HUES64 (cell line): ENCODE data around the gene TRHDE.

Experiments
- H3K27ac ChIP-seq: 2 replicates; pipeline ENCODE4 v1.7.0; 2013; ENCODE audit warnings: low read depth, low read length, inconsistent platforms
- H3K27me3 ChIP-seq: 2 replicates; pipeline ENCODE4 v1.6.1; 2013; ENCODE audit warnings: mild to moderate bottlenecking, low read length; ENCODE audit not compliant: insufficient read depth
- H3K36me3 ChIP-seq: 2 replicates; pipeline ENCODE4 v1.6.1; 2013; ENCODE audit warnings: mild to moderate bottlenecking, low read length; ENCODE audit not compliant: insufficient read depth
- H3K4me1 ChIP-seq: 2 replicates; pipeline ENCODE4 v1.6.1; 2013; ENCODE audit warnings: mild to moderate bottlenecking, low read length, moderate library complexity; ENCODE audit not compliant: insufficient read depth
- H3K4me3 ChIP-seq: 2 replicates; pipeline ENCODE4 v1.5.1; 2013; ENCODE audit warnings: mild to moderate bottlenecking, low read length, moderate library complexity
- H3K9ac ChIP-seq: 2 replicates; pipeline ENCODE4 v1.6.1; 2013; ENCODE audit warnings: mild to moderate bottlenecking, low read depth, low read length
- H3K9me3 ChIP-seq: 2 replicates; pipeline ENCODE4 v1.6.1; 2013; ENCODE audit warnings: low read depth, low read length; ENCODE audit not compliant: insufficient read depth
- WGBS: fragments of 150-250, 120-280 bp; methylation state at CpG from one replicate; pipeline ENCODE4 v1.1.7; 2013; ENCODE audit warnings: missing lambda C conversion rate; 5-methylcytosine and 5-hydroxymethylcytosine counted together

TRHDE gene

DNA sequence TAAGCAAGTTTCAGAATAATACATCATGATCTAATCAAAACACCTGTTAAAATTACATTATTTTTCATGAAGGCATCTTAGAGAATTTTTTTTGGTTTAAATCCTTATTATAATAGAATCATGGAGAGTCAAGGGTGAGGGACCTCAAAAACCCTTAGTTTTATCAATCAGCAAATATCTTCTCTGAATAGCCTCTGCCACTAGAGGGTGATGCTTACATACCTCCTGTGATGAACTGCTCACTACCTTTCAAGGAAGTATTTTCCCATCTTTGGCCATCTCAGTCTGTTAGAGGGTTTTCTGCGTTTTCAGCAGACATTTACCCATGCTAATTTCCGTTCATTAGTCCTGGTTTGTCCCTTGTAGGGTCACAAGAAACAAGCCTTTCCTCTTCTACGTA is 200.2 kb downstream of the TRHDE start:
- WGBS: 95% methylated on average over 3 of the region's 3 CpGs
- Histone ChIP-seq H3K4me1 (peaks cover 10% of the 10 kb centered on the region), H3K27ac (no peak overlapping the region; the same call in 1 of the 2 replicates), H3K9ac (no peak overlapping the region), H3K36me3 (no peaks in the 10 kb centered on the region), H3K27me3 (no peaks in the 10 kb centered on the region), H3K9me3 (no peaks in the 10 kb centered on the region), H3K4me3 (no peak overlapping the region)

DNA sequence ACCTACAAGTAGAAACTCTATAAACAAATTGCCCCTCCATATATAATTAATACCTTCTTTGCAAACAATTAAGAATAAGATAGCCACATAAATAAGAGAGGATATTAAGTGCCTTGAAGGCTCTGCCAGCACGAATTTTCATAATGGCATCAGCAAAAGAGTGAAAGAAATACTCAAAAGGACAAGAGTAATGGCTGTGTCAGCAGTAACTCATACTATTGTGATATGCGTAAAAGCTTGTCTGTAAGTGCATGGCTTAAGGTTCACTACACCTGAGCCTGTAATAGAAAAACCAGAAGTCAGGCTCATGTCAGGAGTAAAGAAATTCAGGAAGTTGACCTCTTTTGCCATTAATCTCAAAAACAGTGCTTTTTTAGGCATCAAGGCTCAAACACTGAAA is 204.1 kb downstream of the TRHDE start:
- H3K4me1 ChIP-seq: peaks cover 10% of the 10 kb centered on the region
- H3K4me3 ChIP-seq: no peak overlapping the region
- H3K27ac ChIP-seq: no peak overlapping the region
- 96% methylated on average over 2 of the region's 2 CpGs for whole genome bisulfite sequencing
- no peaks in the 10 kb centered on the region for H3K9me3 ChIP-seq
- H3K36me3 ChIP-seq: no peaks in the 10 kb centered on the region
- no peak overlapping the region for H3K9ac ChIP-seq
- no peaks in the 10 kb centered on the region for H3K27me3 ChIP-seq

DNA sequence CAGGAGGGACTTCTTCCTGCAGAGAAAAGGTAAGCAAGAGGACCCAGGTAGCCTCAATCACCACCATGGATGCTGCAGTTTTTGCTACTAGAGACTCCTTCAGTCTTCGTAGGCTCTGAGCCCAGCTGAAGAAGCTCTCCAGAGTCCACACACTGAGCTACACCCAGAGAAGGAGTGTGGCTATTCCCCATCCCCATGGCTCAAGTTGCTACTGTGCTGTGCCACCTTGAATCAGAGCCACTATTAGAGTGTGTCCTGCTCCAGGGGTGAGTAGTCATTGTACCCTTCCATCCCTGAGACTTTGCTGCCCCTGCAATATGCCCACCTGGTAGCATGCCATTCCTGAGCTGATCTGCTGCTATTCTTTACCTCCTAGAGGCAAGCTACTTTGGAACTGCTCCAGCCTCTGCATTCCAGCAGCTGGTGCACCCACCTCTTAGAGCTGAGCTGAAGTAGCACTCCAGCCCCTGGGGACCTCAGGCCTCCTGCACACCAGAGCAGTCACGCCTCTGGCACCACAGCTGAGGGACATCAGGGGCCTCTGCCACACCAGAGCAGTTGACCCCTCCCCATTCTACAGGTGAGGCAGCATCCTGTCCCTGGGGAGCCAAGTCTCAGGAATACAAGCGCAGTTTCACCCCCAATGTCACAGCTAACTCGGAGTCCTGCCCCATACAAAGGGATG is 213.0 kb downstream of the TRHDE start:
- 91% methylated on average over 4 of the region's 4 CpGs for WGBS
- Histone ChIP-seq H3K4me3 (no peak overlapping the region), H3K4me1 (no peaks in the 10 kb centered on the region), H3K9me3 (0 out of 2 replicates have a peak, but pooled peaks cover 3% of the 10 kb centered on the region), H3K36me3 (no peaks in the 10 kb centered on the region), H3K9ac (no peak overlapping the region), H3K27ac (no peak overlapping the region), H3K27me3 (no peaks in the 10 kb centered on the region)

DNA sequence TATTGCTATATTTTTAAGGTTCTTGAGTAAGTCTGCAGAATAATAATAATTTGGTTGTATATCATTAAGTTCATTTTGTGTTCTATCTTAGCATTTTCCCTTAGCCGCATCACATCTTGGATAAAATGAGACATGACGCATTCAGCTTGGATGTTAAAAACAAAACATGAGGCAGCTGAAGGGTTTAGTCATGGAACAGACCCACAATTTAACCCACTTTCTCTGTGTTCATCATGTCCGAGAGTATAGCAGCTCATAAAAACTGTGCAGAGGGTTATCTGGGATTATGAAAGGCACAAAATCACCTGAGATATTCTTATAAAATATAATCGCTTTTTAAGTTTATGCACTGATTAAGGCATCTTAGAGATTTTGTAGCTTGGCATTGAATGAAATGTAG is 219.3 kb downstream of the TRHDE start:
- Histone ChIP-seq H3K4me3 (no peak overlapping the region), H3K27ac (no peak overlapping the region), H3K9ac (no peak overlapping the region), H3K27me3 (no peaks in the 10 kb centered on the region), H3K9me3 (0 out of 2 replicates have a peak, but pooled peaks cover 2% of the 10 kb centered on the region), H3K36me3 (no peaks in the 10 kb centered on the region), H3K4me1 (no peaks in the 10 kb centered on the region)
- 99% methylated on average over 4 of the region's 4 CpGs for WGBS

DNA sequence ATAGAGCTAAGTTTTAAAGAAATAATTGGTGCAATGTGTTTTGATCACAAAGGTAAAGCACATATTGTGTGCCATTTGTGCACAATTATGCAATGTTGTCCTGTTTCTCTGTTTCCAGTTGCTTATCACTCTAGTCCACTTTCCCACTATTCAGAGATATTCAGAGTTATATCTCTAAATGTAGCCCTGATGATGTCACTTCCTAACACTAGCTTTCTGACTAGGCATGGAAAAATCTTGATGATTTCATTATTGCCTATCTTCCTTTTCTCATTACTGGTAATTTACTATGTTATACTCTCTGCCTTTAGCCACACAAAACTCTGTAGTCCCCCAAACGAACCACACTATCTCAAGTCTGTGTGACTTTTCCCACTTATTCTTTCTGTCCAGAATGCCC is 221.2 kb downstream of the TRHDE start:
- no peak overlapping the region for H3K4me3 ChIP-seq
- 84% methylated on average over 1 of the region's 1 CpG for WGBS
- H3K9ac ChIP-seq: no peak overlapping the region
- no peaks in the 10 kb centered on the region for H3K27me3 ChIP-seq
- H3K4me1 ChIP-seq: no peaks in the 10 kb centered on the region
- no peak overlapping the region for H3K27ac ChIP-seq
- no peaks in the 10 kb centered on the region for H3K9me3 ChIP-seq
- no peaks in the 10 kb centered on the region for H3K36me3 ChIP-seq

DNA sequence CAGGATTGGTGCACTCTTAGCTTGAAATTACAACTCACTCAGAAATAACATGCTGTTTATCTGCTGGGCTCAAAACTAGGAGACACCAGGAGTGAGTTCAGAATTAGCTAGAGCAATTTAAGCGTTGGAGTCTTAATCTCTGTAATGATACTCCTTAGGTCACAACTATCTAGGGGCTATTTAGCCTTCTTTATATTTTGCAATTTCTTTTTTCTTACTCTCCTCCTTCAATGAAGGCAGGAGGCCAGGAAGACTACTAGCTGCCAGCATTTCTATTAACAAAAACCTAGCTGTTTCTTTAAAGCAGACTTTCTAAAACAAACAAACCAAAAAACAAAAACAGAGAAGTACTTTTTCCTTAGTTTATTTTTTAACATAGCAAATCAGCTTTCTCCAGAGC is 226.2 kb downstream of the TRHDE start:
- Histone ChIP-seq H3K4me3 (no peak overlapping the region), H3K9ac (no peak overlapping the region), H3K36me3 (no peaks in the 10 kb centered on the region), H3K9me3 (no peaks in the 10 kb centered on the region), H3K27me3 (no peaks in the 10 kb centered on the region), H3K4me1 (no peaks in the 10 kb centered on the region), H3K27ac (no peak overlapping the region)
- WGBS: 93% methylated on average over 1 of the region's 1 CpG

DNA sequence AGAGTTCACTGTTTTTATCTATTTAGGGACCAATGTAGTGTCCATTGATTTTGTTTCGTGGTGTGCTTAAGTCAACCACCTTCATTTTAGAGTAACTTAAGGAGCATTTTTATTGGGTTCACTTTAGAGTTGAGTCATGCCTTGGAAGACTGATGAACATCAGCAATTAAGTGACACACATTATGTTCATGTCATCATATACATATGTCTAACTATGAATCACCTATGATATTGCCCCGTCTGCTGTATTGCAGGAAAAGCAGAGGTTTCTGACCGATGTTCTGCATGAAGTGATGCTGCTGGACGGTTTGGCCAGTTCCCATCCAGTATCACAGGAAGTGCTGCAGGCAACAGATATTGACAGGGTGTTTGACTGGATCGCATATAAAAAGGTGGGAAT is 227.1 kb downstream of the TRHDE start:
- H3K9me3 ChIP-seq: no peaks in the 10 kb centered on the region
- H3K9ac ChIP-seq: no peak overlapping the region
- H3K27me3 ChIP-seq: no peaks in the 10 kb centered on the region
- H3K36me3 ChIP-seq: no peaks in the 10 kb centered on the region
- no peak overlapping the region for H3K27ac ChIP-seq
- 94% methylated on average over 5 of the region's 5 CpGs for WGBS
- no peaks in the 10 kb centered on the region for H3K4me1 ChIP-seq
- no peak overlapping the region for H3K4me3 ChIP-seq

DNA sequence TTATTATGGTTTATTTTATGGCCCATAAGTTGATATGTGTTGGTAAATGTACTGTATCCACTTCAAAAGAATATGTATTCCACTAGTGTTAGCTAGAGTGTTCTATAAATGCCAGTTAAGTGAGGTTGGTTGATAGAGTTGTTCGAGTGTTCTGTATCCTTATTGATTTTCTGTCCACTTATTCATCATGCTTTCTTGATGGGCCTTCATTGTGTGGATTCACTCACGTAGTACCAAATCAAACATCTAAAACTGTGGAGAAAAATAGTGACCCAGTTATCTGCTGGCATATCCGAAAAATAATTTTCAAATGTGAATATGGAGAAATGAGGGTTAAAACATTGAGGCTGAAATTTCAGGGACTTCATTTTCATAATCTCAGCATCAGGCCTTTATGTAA is 230.4 kb downstream of the TRHDE start:
- Histone ChIP-seq H3K9ac (no peak overlapping the region), H3K27ac (no peak overlapping the region), H3K4me1 (no peaks in the 10 kb centered on the region), H3K9me3 (no peaks in the 10 kb centered on the region), H3K4me3 (no peak overlapping the region), H3K36me3 (no peaks in the 10 kb centered on the region), H3K27me3 (no peaks in the 10 kb centered on the region)
- 75% methylated on average over 3 of the region's 3 CpGs for WGBS

DNA sequence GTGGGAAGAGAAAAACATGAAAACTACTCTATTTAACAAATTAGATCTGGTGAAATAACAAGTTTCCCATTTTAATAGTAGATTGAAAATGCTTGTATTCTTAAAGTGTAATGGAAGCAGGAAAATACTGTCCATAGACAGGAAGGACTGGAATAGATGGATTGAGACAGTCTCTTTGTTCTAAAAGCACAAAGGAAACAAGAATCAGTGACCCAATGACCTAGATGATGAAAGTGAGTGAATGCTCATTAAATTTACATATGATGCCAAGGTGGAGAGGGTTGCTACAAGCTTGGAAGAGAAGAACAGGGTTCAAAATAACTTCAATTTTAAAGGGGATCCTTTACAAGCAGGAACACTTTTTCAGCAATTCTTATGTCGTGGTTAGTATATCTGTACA is 233.1 kb downstream of the TRHDE start:
- Histone ChIP-seq H3K36me3 (no peaks in the 10 kb centered on the region), H3K9me3 (no peaks in the 10 kb centered on the region), H3K4me3 (no peak overlapping the region), H3K4me1 (no peaks in the 10 kb centered on the region; the same call in 1 of the 2 replicates), H3K9ac (no peak overlapping the region), H3K27me3 (no peaks in the 10 kb centered on the region), H3K27ac (no peak overlapping the region)
- no CpG with 5 or more reads among the region's 1 CpG for WGBS

DNA sequence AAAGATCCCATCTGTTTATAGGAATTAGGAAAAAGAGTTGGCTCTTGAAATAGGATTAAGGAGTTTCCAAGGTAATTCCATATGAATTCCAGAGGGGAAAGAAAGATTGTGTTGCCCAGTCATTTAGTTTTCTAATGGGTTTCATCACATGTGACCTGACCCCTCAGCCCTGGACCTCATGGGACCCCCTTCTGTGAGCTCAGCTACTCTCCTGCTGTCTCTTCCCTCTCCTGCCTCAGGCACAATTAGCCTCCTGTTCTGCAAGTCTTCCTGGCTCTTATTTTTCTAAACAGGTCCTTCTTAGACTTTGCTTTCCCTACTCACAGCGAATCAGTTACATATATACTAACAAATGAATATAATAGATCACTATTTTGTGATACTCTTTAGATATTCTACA is 237.7 kb downstream of the TRHDE start:
- no peaks in the 10 kb centered on the region for H3K27me3 ChIP-seq
- H3K9me3 ChIP-seq: no peaks in the 10 kb centered on the region
- no CpG with 5 or more reads among the region's 1 CpG for WGBS

DNA sequence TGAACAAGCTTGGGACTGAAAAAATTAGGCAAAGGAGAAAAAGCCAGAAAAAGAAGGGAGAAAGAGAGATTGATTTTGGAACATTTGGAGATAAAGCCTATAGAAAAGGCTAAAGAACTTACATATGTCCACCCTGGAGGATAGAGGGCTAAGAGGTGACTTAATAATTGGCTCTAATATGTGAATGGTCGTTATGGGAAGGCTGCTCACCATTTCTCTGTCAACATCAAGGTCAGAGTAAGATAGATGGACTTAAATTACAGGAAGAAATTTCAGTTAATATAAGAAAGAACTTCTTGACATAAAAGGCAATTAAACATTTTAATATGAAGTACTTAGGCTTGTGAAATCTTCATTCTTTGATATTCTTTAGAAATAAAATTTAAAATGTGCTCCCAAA is 238.6 kb downstream of the TRHDE start:
- Histone ChIP-seq H3K27ac (no peak overlapping the region), H3K4me3 (no peak overlapping the region), H3K9me3 (no peaks in the 10 kb centered on the region), H3K4me1 (peaks cover 5% of the 10 kb centered on the region; the same call in 1 of the 2 replicates), H3K9ac (no peak overlapping the region), H3K36me3 (no peaks in the 10 kb centered on the region), H3K27me3 (no peaks in the 10 kb centered on the region)
- WGBS: 93% methylated on average over 1 of the region's 1 CpG

More for the DNA sequence above, 237.7 kb downstream of the TRHDE start:
- H3K27ac ChIP-seq: no peak overlapping the region
- H3K9ac ChIP-seq: no peak overlapping the region
- peaks cover 5% of the 10 kb centered on the region; the same call in 1 of the 2 replicates for H3K4me1 ChIP-seq
- no peak overlapping the region for H3K4me3 ChIP-seq
- no peaks in the 10 kb centered on the region for H3K36me3 ChIP-seq

DNA sequence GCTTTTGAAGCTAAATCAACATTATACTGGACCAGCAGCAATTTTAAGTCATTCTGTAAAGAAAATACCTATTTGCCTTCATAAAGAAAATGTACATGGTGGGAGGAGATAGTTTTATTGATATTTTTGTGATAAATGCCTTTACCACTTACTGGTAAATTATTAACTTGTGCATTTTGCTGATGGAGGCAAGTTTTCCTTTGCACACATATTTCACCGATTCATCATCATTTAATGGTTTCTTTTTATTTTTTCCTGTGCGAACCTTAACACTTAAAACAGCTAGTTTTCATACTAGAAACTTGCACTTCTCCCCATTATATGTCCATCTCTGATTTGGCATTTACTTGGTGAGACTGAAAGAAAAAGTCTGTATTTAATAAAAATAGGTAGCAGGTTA is 239.3 kb downstream of the TRHDE start:
- Histone ChIP-seq H3K36me3 (no peaks in the 10 kb centered on the region), H3K27ac (no peak overlapping the region), H3K4me3 (no peak overlapping the region), H3K9me3 (no peaks in the 10 kb centered on the region), H3K4me1 (peaks cover 5% of the 10 kb centered on the region; the same call in 1 of the 2 replicates), H3K27me3 (no peaks in the 10 kb centered on the region), H3K9ac (no peak overlapping the region)
- WGBS: 92% methylated on average over 2 of the region's 2 CpGs
